ENCODE results near the gene TAF1L.
"Not testable (repeated sequence)": the region's sequence is repeated elsewhere in the genome, so short reads cannot be mapped to it uniquely, and the experiment has no call there.

Gene TAF1L, protein sequence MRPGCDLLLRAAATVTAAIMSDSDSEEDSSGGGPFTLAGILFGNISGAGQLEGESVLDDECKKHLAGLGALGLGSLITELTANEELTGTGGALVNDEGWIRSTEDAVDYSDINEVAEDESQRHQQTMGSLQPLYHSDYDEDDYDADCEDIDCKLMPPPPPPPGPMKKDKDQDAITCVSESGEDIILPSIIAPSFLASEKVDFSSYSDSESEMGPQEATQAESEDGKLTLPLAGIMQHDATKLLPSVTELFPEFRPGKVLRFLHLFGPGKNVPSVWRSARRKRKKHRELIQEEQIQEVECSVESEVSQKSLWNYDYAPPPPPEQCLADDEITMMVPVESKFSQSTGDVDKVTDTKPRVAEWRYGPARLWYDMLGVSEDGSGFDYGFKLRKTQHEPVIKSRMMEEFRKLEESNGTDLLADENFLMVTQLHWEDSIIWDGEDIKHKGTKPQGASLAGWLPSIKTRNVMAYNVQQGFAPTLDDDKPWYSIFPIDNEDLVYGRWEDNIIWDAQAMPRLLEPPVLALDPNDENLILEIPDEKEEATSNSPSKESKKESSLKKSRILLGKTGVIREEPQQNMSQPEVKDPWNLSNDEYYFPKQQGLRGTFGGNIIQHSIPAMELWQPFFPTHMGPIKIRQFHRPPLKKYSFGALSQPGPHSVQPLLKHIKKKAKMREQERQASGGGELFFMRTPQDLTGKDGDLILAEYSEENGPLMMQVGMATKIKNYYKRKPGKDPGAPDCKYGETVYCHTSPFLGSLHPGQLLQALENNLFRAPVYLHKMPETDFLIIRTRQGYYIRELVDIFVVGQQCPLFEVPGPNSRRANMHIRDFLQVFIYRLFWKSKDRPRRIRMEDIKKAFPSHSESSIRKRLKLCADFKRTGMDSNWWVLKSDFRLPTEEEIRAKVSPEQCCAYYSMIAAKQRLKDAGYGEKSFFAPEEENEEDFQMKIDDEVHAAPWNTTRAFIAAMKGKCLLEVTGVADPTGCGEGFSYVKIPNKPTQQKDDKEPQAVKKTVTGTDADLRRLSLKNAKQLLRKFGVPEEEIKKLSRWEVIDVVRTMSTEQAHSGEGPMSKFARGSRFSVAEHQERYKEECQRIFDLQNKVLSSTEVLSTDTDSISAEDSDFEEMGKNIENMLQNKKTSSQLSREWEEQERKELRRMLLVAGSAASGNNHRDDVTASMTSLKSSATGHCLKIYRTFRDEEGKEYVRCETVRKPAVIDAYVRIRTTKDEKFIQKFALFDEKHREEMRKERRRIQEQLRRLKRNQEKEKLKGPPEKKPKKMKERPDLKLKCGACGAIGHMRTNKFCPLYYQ (N-terminal part only)

DNA sequence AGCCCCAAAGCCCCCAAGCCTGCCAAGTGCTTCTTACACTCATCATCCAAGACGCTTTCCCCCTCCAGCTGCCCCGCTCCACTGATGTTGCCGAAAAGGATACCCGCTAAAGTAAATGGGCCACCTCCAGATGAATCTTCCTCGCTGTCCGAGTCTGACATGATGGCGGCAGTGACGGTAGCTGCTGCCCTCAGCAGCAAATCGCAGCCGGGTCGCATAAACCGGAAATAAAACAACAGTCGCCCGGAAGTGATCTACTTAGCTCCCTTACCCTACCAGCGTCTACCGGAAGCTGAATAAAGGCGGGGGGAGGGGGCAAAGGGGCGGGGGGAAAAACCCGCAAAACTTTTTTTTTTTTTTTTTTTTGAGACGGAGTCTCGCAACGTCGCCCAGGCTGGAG is at the start of gene TAF1L:
TSS of gene TAF1L (minus strand) at position 308 of the 400 bp plus-strand sequence. CDS start at position 218, 90 bp downstream.
- in situ Hi-C loops (cut with MboI; ENCODE audit: low sequenced_read_pairs): no loop called here

DNA sequence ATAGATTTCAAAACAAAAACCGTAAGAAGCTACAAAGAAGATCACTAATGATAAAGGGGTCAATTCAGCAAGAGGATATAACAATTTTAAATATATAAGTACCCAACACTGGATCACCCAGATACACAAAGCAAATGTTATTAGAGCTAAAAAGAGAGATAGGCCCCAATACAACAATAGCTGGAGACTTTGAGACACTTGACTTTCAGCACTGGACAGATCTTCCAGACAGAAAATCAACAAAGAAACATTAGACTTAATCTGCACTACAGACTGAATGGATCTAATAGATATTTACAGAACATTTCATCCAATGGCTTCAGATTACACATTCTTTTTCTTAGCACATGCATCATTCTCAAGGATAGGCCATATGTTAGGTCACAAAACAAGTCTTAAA is 46.3 kb upstream of the TAF1L start:
- in situ Hi-C loops (cut with MboI; ENCODE audit: low sequenced_read_pairs): no loop called here

DNA sequence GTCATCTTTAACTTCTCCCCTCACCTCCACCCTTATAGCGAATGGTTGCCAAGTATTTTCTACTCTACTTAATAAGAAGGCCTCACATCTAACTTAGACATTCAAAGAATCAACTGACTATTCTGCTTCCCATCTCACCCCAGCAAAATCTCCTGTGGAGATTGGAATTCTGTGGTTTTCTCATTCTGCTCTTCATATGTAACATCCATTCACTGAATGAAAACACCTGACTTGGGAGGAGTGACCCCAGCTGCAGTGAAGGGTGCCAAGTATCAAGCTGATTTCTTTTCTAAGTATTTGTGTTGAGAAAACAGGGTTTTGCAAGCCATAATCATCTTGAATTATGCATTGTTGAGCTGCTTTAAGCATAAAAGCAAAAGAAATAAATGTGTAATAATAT is 42.5 kb upstream of the TAF1L start:
- in situ Hi-C loops (cut with MboI; ENCODE audit: low sequenced_read_pairs): no loop called here

DNA sequence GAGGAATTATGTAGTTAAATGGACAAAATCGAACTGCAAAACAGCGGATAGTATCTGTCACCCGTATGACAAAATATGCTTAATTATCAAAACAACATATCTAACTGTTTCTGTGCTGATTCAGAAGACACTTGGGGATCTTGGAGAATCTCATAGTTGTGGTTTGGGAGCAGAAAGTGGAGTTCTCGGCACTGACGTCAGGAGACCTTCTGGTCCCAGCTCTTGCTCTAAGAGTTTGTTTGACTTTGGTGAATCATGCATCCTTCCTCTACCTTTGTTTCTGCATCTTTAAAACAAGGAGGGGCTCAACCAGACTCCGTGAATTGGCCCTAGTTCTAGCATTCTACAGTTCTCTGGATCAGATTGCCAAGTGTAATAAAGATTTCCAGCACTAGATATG is 37.0 kb upstream of the TAF1L start:
- in situ Hi-C loops (cut with MboI; ENCODE audit: low sequenced_read_pairs): no loop called here

DNA sequence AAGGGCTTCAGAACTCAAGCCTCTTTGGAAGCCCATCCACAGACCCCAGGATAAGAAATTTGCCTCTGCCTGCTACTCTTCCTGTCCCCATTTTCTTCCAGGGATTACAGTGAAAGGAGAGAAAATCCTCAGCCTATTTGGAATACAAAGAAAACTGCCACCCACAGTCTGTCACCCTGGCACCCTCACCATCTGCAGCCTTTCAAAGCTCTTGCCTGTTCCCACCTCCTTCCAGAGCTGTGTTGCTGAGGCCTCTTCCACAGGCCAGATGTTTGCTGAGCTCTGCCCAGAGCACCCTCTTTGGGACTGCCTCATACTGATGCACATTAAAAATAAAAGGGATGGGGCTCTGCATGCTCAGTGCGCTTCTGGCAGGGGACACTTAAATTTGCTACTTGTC is 35.9 kb upstream of the TAF1L start:
- in situ Hi-C loops (cut with MboI; ENCODE audit: low sequenced_read_pairs): no loop called here

DNA sequence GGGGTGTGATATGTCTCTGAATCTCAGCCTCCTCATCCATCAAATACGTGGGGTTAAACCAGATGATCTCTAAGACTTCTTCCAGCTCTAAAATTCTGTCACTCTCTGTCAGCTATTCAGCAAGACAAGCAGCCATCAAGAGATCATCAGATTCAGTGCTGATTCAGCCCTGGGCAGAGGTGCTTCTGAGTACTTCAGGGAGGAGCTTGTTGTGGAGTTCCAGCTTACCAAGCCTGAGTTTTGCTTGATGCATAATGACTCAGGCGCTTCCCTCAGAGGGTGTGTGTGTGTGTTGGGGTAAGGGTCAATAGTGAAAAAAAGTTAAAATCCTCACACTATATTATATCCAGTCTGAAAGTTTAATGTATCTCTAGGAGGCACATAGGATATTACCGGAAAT is 29.6 kb upstream of the TAF1L start:
- in situ Hi-C loops (cut with MboI; ENCODE audit: low sequenced_read_pairs): no loop called here

DNA sequence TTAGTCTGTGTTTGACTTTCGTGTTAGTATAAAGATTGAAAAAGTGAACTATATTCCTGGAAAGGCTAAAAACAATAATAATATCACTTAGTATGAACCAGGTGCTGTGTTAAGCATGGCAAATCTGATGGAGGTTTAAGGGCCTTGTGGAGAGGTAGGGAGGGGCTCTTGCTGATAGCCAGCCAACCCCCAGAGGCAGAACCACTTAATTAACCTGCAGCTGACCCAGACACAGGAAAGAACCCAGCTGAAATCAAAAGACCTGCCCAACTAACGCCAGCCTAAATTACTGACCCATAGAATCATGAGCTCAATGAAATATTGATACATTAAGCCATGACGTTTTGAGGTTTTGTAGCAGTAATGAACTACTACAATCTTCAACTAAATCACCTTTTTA is 28.3 kb upstream of the TAF1L start:
- in situ Hi-C loops (cut with MboI; ENCODE audit: low sequenced_read_pairs): no loop called here

DNA sequence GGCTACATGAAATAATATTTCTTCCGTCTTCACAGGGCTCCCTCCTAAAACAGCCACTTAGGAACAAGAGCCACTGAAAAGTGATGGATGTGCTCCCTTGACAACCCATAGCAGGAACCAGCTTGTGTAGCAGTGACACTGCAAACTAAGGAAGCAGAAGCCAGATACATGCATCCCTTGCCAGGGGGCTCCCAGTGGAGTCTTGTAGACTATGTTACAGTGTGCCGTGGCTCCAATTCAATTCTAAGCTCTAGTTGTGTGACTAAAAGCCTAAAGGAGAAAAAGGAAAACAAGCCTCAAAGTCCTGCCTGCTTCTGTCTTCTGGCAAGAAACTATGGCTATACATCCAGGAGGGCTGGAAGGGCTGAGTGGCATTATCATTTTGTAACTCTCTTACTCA is 12.2 kb upstream of the TAF1L start:
- in situ Hi-C loops (cut with MboI; ENCODE audit: low sequenced_read_pairs): no loop called here

DNA sequence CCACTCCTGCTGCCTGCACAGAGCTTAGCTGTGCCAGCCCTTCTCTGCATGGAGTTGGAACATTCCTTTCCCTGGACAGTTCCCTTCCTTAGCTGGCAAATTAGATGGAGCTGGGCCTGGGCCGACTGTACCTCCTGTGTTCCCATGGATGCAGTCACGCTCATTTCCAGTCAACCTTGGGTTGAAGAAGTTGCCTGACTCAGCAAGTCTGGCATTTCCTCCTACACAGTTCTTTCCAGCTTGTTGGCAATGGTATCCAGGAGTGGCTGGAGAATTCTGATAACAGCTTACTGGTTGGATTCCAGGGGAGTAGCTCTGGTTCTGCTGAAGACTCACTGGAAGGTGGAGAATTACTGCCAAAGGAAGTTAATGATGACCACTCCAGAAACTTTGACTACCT is 9.2 kb upstream of the TAF1L start:
- in situ Hi-C loops (cut with MboI; ENCODE audit: low sequenced_read_pairs): no loop called here

DNA sequence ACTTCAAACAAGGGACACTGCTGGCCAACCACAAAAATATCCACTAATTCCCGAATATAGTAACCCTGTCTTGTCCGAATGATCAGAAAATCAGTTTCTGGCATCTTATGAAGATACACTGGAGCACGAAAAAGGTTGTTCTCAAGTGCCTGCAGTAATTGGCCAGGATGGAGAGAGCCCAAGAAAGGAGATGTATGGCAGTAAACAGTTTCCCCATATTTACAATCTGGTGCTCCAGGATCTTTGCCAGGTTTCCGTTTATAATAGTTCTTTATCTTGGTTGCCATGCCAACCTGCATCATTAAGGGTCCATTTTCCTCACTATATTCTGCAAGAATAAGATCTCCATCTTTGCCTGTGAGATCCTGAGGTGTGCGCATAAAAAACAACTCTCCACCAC is 2.3 kb downstream of the TAF1L start:
- in situ Hi-C loops (cut with MboI; ENCODE audit: low sequenced_read_pairs): not testable (repeated sequence)

DNA sequence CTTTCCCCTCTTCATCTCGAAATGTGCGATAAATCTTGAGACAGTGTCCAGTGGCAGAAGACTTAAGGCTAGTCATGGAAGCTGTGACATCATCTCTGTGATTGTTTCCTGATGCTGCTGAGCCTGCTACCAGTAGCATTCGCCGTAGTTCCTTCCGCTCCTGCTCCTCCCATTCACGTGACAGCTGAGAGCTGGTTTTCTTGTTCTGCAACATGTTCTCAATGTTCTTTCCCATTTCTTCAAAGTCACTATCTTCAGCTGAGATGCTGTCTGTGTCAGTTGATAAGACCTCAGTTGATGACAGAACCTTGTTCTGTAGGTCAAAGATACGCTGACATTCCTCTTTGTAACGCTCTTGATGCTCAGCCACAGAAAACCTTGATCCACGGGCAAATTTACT is 3.5 kb downstream of the TAF1L start:
- in situ Hi-C loops (cut with MboI; ENCODE audit: low sequenced_read_pairs): no loop called here

DNA sequence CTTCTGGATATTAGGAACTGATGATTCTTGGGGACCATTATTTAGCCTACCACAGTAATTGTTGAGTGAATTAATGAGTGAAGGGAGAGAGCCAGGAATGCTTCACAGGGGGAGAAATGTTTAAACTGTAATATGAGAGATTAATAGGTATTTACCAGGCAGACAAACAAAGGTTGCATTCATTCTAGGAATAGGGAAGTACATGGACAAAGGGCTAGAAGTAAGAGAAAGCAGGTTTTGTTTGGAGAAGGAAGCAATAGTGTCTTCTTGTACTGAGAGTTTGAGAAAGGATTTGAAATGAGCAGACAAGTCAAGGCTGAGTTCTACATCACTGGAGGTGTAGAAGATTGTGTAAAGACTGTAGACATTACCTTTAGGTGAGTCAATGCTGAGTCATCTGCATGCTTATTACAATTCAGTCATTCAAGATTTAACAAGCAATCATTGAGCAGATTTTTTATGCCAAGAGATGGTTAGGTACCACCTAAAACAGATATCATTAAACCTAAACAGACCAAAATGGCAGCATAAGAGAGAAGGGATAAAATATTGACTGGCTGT is 8.0 kb downstream of the TAF1L start:
- in situ Hi-C loops (cut with MboI; ENCODE audit: low sequenced_read_pairs): no loop called here

DNA sequence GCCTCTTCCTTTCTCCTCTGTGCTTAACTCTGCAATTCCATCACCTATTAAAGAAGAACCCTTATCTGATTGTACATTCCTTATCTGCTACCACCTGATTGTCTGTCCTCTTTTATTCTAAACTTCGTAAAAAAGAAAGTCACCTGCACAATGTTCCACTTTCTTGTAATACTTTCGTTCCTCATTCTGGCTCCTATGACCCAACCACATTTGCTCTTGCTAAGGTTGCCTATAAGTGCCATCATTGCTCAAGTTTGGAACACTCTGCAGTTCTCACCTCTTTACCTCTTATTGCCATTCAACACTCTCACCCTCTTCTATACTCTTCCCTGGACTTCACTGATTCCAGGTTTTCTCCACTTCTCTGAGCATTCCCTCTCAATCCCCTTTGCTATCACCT is 10.1 kb downstream of the TAF1L start:
- in situ Hi-C loops (cut with MboI; ENCODE audit: low sequenced_read_pairs): no loop called here

DNA sequence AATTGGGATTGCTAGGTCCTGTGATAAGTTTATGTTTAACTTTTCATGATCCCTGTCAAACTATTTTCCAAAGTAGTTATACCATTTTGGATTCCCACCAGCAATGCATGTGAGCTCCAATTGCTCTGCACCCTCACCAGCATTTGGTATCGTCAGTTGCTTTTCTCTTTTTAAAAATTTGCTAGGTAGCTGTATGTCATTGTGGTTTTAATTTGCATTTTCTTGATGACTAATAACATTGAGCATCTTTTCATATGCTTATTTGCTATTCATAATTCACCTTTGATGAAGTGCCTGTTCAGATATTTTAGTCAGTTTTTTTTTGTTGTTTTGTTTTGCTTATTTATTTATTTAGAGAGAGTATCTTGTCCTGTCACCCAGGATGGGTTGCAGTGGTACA is 12.5 kb downstream of the TAF1L start:
- in situ Hi-C loops (cut with MboI; ENCODE audit: low sequenced_read_pairs): no loop called here

DNA sequence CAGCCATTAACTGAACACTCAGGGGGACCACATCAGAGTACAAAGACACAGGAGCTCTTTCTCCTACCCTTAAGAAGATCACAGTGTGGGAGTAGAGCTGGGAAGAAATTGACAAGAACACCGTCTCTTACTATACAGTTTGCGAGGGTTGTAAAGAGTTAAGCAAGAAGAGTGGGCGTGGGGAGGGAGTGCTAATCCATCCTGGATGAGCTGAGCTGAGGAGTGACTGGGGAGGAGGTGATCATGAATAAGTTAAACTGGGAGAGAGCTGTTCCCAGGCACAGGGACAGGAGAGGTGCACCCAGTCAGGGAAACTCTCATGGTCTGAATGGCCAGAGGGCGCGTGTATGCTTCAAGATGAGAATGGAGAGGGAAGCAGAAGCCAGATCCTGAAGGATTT is 17.2 kb downstream of the TAF1L start:
- in situ Hi-C loops (cut with MboI; ENCODE audit: low sequenced_read_pairs): no loop called here

DNA sequence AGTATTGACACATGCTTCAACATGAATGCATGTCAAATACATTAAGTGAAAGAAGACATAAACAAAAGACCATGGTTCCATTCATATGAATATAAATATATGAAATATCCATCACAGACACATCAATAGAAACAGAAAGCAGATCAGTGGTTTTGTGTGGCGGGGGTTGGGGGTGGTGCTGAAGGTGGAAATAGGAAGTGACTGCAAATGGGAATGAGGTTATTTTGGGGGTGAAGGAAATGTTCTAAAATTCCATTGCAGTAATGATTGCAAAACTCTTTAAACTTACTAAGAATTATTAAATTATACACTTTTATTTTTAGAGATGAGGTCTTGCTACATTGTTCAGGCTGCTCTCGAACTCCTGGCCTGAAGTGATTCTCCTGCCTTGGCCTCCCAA is 28.7 kb downstream of the TAF1L start:
- in situ Hi-C loops (cut with MboI; ENCODE audit: low sequenced_read_pairs): no loop called here

DNA sequence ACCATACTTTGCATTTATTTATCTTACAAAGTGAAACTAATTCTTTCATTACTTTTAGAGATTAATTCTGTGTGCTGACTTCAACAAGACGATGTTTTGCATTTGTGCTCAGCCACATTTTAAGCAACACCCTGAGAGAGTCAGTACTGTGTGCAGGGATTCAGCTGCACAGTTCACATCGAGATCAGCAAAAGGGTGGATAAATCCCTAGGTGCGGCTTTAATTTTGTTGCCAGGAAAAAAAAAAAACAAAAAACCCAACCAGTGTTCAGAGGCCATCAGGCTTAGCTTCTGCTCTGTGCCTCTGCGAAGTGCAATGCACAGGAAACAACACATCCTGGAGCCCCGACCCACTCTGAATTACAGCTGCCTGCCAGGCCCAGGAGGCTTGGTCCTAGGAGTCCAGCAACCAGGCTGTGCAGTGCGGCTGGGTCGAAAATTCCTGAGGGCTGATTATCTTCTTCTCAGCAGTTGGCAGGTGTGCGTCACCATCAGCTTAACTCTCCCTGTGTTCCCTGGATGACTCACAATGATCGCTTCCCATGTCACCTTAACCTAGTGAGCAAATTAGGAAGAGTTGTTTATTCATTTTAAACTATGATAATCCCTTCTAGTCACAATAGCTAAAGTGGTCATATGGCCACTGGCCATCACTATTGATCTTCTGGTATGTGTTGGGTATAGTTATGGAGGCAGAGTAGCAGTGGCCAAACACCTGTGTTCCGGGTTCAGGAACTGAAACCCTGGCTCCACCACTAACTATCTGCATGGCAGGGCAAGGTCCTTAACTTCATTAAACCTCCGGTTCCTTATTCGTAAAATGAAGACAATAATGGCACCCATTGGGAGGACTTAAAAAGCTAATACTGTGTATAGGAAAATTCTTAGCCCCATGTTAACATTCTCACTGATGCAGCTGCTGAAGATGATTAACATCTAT is 31.3 kb downstream of the TAF1L start:
- in situ Hi-C loops (cut with MboI; ENCODE audit: low sequenced_read_pairs): no loop called here

DNA sequence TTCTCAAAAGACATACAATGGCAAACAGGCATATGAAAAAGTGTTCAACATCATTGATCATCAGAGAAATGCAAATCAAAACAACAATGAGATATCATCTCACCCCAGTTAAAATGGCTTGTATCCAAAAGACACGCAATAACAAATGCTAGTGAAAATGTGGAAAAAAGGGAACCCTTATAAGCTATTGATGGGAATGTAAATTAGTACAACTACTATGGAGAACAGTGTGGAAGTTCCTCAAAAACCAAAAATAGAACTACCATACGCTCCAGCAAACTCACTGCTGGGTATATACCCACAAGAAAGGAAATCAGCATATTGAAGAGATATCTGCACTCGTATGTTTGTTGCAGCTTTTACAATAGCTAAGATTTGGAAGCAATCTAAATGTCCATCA is 36.4 kb downstream of the TAF1L start:
- in situ Hi-C loops (cut with MboI; ENCODE audit: low sequenced_read_pairs): loop anchor here (10.0 kb wide), 1 partner anchor 366 kb away; no protein-coding TSS in a partner anchor

DNA sequence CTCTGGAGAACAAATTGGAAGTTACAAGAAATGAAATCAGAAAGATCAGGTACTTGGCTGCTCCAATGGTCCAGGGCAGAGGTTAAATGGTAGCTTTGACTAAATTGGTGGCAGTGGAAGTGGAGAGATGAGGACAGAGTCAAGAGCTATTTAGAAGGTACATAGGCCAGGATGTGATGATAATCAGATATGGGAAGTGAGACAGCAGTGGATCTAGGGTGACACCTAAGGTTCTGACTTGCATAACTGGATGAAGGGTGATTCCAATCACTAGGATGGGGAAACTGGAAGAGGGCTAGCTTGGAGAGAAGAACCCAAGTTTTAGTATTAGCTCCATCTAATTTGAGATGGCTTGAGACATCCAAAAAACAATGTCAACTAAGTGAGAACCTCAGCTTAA is 38.5 kb downstream of the TAF1L start:
- in situ Hi-C loops (cut with MboI; ENCODE audit: low sequenced_read_pairs): loop anchor here (10.0 kb wide), 1 partner anchor 368 kb away; no protein-coding TSS in a partner anchor

Measured in HL-60/S4 treated with retinoic acid at 250 ng/mL for 4 days and 3 days (cell line).